Gastrocnemius medialis (tissue), 4 donors: ENCODE results near the gene SLC44A1.
"Not testable (repeated sequence)": the region's sequence is repeated elsewhere in the genome, so short reads cannot be mapped to it uniquely, and the experiment has no call there.

Source experiments
- CTCF ChIP-seq, 5 experiments: fragments of 450-650 bp in 3 of 5; fragments of 200-600 bp in 2 of 5; sonication (generic) in 2 of 5; IDR thresholded peaks in 4 of 5; conservative IDR thresholded peaks in 1 of 5; 1 replicate in 4 of 5; 2 replicates in 1 of 5; pipeline ENCODE4 v1.5.1; 2016 to 2019; ENCODE audit warnings: antibody characterized with exemption in 5 of 5, mild to moderate bottlenecking in 3 of 5, moderate library complexity in 3 of 5
- POLR2A ChIP-seq, 2 donors: fragments of 450-650 bp; IDR thresholded peaks; one replicate each; pipeline ENCODE4 v1.6.1; 2017; ENCODE audit warnings: antibody characterized with exemption in 2 of 2, mild to moderate bottlenecking in 2 of 2, moderate library complexity in 2 of 2

GRCh38 chr9:105256569-105256968, 12.1 kb downstream of the SLC44A1 start:
- TF ChIP-seq CTCF (IDR thresholded peaks at IDR 0.05 in 4 of 5, conservative IDR thresholded peaks at IDR 0.05 in 1 of 5); POLR2A (IDR thresholded peaks at IDR 0.05): not testable (repeated sequence)
